OCI-LY3 (cell line): ENCODE data around the gene SSR3.

ENCODE experiments used
- H2AFZ ChIP-seq: fragments of 200-600, 300-600 bp; shearing (Covaris generic); 2 replicates; pipeline ENCODE4 v1.6.0; 2014; ENCODE audit warnings: antibody characterized with exemption, low read depth, low read length
- H3K27ac ChIP-seq: fragments of 200-600, 300-600 bp; sonication (generic); 2 replicates; pipeline ENCODE4 v1.5.1; 2014; ENCODE audit warnings: mild to moderate bottlenecking, low read length, moderate library complexity, mixed read lengths
- H3K27me3 ChIP-seq: fragments of 200-600, 300-600 bp; sonication (generic); 2 replicates; pipeline ENCODE4 v1.6.1; 2014; ENCODE audit warnings: low read depth, low read length, mixed read lengths
- H3K36me3 ChIP-seq: fragments of 200-600, 300-600 bp; sonication (generic); replicated peaks from 2 replicates; pipeline ENCODE3; 2014; ENCODE audit warnings: low read depth, low read length, mixed read lengths
- H3K4me1 ChIP-seq: fragments of 300-600, 200-600 bp; sonication (generic); 2 replicates; pipeline ENCODE4 v1.6.1; 2014; ENCODE audit warnings: low read length, mixed read lengths
- H3K4me2 ChIP-seq: fragments of 200-600, 300-600 bp; sonication (generic); 2 replicates; pipeline ENCODE4 v1.6.1; 2014; ENCODE audit warnings: low read length, mixed read lengths
- H3K4me3 ChIP-seq: fragments of 300-600, 200-600 bp; sonication (generic); 2 replicates; pipeline ENCODE4 v1.5.1; 2014; ENCODE audit warnings: antibody characterized with exemption, mild to moderate bottlenecking, low read length, moderate library complexity
- H3K79me2 ChIP-seq: fragments of 300-600, 200-600 bp; shearing (Covaris generic); 2 replicates; pipeline ENCODE4 v1.6.1; 2014; ENCODE audit warnings: mild to moderate bottlenecking, low read length, mixed read lengths
- H3K9ac ChIP-seq: fragments of 300-600, 200-600 bp; shearing (Covaris generic); 2 replicates; pipeline ENCODE4 v1.6.0; 2014; ENCODE audit warnings: mild to moderate bottlenecking, low read length, moderate library complexity
- H3K9me3 ChIP-seq: fragments of 200-600, 300-600 bp; shearing (Covaris generic); 2 replicates; pipeline ENCODE4 v1.6.1; 2014; ENCODE audit warnings: low read length, mixed read lengths; ENCODE audit not compliant: insufficient read depth
- H4K20me1 ChIP-seq: fragments of 200-600, 300-600 bp; sonication (generic); 2 replicates; pipeline ENCODE4 v1.6.1; 2016; ENCODE audit warnings: low read length, mixed read lengths; ENCODE audit not compliant: insufficient read depth
- EZH2phosphoT487 ChIP-seq: fragments of 200-600 bp; shearing (Covaris generic); IDR thresholded peaks from 2 replicates; pipeline ENCODE4 v1.6.1; 2018; ENCODE audit warnings: antibody characterized with exemption, mixed run types, low read depth
- TF ChIP-seq, protein P1 (sequence below): fragments of 200-600, 300-600 bp; sonication (generic); IDR thresholded peaks from 2 replicates; pipeline ENCODE4 v1.5.1; 2014; ENCODE audit warnings: antibody characterized with exemption, low read length, low read depth

SSR3 gene

DNA sequence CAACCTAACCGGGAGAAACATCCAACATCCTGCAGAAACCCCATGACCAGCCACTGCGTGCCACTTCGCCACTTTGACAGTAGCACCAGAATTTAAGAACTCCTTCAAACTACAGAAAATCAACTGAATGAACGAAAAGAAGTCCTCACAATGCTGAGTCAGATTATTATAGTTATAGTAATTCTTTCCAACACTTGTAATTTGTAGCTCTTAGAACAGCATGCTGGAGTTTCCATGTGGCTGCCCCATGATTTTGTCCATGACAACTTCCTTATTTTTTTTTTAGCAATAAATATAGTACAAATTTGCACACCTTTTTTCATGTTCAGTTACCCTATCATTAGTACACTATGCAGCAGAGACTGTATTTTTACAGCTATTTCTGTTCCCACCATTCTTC is 26.1 kb upstream of the SSR3 start:
- H3K27ac ChIP-seq: no peak overlapping the region
- no peaks in the 10 kb centered on the region for H4K20me1 ChIP-seq
- no peak overlapping the region for H3K9ac ChIP-seq
- no peak overlapping the region for H3K4me2 ChIP-seq
- H3K36me3 ChIP-seq: no peaks in the 10 kb centered on the region
- no peak overlapping the region for H2AFZ ChIP-seq
- H3K27me3 ChIP-seq: no peaks in the 10 kb centered on the region; the same call in 1 of the 2 replicates
- H3K4me3 ChIP-seq: no peak overlapping the region
- H3K79me2 ChIP-seq: no peaks in the 10 kb centered on the region
- peaks cover 3% of the 10 kb centered on the region; the same call in 1 of the 2 replicates for H3K4me1 ChIP-seq
- TF ChIP-seq, protein P1, sequence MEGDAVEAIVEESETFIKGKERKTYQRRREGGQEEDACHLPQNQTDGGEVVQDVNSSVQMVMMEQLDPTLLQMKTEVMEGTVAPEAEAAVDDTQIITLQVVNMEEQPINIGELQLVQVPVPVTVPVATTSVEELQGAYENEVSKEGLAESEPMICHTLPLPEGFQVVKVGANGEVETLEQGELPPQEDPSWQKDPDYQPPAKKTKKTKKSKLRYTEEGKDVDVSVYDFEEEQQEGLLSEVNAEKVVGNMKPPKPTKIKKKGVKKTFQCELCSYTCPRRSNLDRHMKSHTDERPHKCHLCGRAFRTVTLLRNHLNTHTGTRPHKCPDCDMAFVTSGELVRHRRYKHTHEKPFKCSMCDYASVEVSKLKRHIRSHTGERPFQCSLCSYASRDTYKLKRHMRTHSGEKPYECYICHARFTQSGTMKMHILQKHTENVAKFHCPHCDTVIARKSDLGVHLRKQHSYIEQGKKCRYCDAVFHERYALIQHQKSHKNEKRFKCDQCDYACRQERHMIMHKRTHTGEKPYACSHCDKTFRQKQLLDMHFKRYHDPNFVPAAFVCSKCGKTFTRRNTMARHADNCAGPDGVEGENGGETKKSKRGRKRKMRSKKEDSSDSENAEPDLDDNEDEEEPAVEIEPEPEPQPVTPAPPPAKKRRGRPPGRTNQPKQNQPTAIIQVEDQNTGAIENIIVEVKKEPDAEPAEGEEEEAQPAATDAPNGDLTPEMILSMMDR: no peak
- TF ChIP-seq EZH2phosphoT487: no peak
- H3K9me3 ChIP-seq: no peaks in the 10 kb centered on the region

- TF ChIP-seq, protein P1: no peak
- Histone ChIP-seq H3K79me2 (no peaks in the 10 kb centered on the region), H3K36me3 (no peaks in the 10 kb centered on the region), H3K4me1 (peaks cover 3% of the 10 kb centered on the region; the same call in 1 of the 2 replicates), H3K27me3 (no peaks in the 10 kb centered on the region; the same call in 1 of the 2 replicates), H3K4me3 (no peak overlapping the region), H4K20me1 (no peaks in the 10 kb centered on the region), H3K9ac (no peak overlapping the region), H3K9me3 (no peaks in the 10 kb centered on the region), H2AFZ (no peak overlapping the region), H3K27ac (no peak overlapping the region), H3K4me2 (no peak overlapping the region)
These were observed 24.5 kb upstream of the SSR3 start for GRCh38 chr3:156579427-156579851.

GRCh38 chr3:156577736-156578135 is 22.8 kb upstream of the SSR3 start:
- H3K79me2 ChIP-seq: no peaks in the 10 kb centered on the region
- peaks cover 3% of the 10 kb centered on the region; the same call in 1 of the 2 replicates for H3K4me1 ChIP-seq
- no peak overlapping the region for H3K4me2 ChIP-seq
- no peak overlapping the region for H3K27ac ChIP-seq
- no peak overlapping the region for H3K9ac ChIP-seq
- H4K20me1 ChIP-seq: no peaks in the 10 kb centered on the region
- no peaks in the 10 kb centered on the region for H3K36me3 ChIP-seq
- H3K9me3 ChIP-seq: no peaks in the 10 kb centered on the region
- no peaks in the 10 kb centered on the region; the same call in 1 of the 2 replicates for H3K27me3 ChIP-seq
- no peak overlapping the region for H2AFZ ChIP-seq
- TF ChIP-seq, protein P1: no peak
- TF ChIP-seq EZH2phosphoT487: no peak
- H3K4me3 ChIP-seq: no peak overlapping the region

DNA sequence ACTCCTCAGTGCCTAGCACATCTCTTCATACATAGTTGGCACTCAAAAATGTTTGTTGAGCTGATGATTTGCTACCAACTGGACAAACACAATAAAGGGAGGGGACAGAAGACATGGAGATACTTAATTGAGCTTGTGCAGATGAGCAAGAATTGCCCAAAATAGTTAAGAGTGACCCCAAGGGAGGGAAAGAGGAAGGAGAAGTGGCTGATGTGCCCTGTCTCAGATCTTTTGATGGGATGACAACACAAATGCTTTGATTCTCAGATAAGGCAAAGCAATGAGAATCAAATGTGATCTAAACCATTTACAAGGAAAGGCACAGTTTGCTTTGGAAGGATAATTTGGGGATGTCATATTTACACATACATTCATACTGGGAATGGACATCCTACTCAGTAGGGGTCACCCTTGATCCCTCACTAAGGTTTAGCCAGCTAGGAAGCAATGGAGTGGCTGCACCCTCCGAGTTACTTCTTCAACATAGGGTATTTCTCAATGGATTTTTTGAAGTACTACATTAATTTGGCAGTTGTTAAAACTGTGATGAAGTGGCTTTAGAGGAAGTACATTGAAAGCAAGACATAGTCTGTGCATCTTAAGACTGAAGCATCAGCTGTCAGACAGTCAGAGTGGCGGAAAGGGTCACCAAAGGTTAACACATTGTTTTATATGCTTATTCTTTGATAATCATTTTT is 21.9 kb upstream of the SSR3 start:
- Histone ChIP-seq H4K20me1 (no peaks in the 10 kb centered on the region), H3K4me1 (peaks cover 3% of the 10 kb centered on the region; the same call in 1 of the 2 replicates), H3K79me2 (no peaks in the 10 kb centered on the region), H3K4me2 (no peak overlapping the region), H3K4me3 (no peak overlapping the region), H3K9ac (no peak overlapping the region), H3K27ac (no peak overlapping the region), H3K36me3 (no peaks in the 10 kb centered on the region), H3K9me3 (no peaks in the 10 kb centered on the region), H2AFZ (no peak overlapping the region), H3K27me3 (no peaks in the 10 kb centered on the region; the same call in 1 of the 2 replicates)
- no peak for TF ChIP-seq EZH2phosphoT487
- TF ChIP-seq, protein P1: no peak
